Mesenchymal stem cell (in vitro differentiated cells and primary cell): ENCODE results near the gene TMEM63C. TPM values are rescaled to one million over a fixed set of nuclear protein-coding genes. Genes with fewer than 3 reads are reported as not detected.
A peak's percentile ranks its signal among the peaks of the same experiment; 100 is the strongest.

Source experiments
- DNase-seq: peaks from one replicate; pipeline ENCODE4 v3.0.0-alpha.2; 2013
- H2AFZ ChIP-seq: one replicate; pipeline ENCODE4 v1.6.1; 2013; ENCODE audit warnings: low read depth, mild to moderate bottlenecking, control low read depth, inconsistent platforms, low read length, moderate library complexity
- H2AK5ac ChIP-seq: 2 replicates; pipeline ENCODE4 v1.6.1; 2013; ENCODE audit warnings: low read length, moderate library complexity, mild to moderate bottlenecking, inconsistent platforms; ENCODE audit not compliant: severe bottlenecking
- H2BK120ac ChIP-seq: one replicate; pipeline ENCODE4 v1.6.1; 2013; ENCODE audit warnings: low read depth, mild to moderate bottlenecking, inconsistent platforms, low read length, moderate library complexity
- H2BK12ac ChIP-seq, 2 experiments: one replicate each; pipeline ENCODE4 v1.6.1; 2013; ENCODE audit warnings: inconsistent platforms in 2 of 2, low read length in 2 of 2, mild to moderate bottlenecking in 2 of 2, moderate library complexity in 2 of 2, control low read depth in 1 of 2
- H2BK15ac ChIP-seq: one replicate; pipeline ENCODE4 v1.6.1; 2013; ENCODE audit warnings: mild to moderate bottlenecking, low read depth, inconsistent platforms; ENCODE audit not compliant: poor library complexity, severe bottlenecking
- H2BK5ac ChIP-seq: 2 replicates; pipeline ENCODE4 v1.6.1; 2013; ENCODE audit warnings: low read depth, mild to moderate bottlenecking, low read length, control low read depth, inconsistent platforms; ENCODE audit not compliant: poor library complexity, severe bottlenecking
- H3K14ac ChIP-seq, 2 experiments: one replicate each; pipeline ENCODE4 v1.6.1; 2013; ENCODE audit warnings: inconsistent platforms in 2 of 2, low read length in 2 of 2, control low read depth in 1 of 2, mild to moderate bottlenecking in 1 of 2, moderate library complexity in 1 of 2
- H3K18ac ChIP-seq, 2 experiments: one replicate each; pipeline ENCODE4 v1.6.1; 2013; ENCODE audit warnings: inconsistent platforms in 2 of 2, low read length in 2 of 2, control low read depth in 1 of 2, low read depth in 1 of 2, mild to moderate bottlenecking in 1 of 2
- H3K23ac ChIP-seq, 2 experiments: one replicate each; pipeline ENCODE4 v1.6.1; 2013; ENCODE audit warnings: inconsistent platforms in 2 of 2, low read length in 2 of 2, mild to moderate bottlenecking in 2 of 2, moderate library complexity in 2 of 2, control low read depth in 1 of 2
- H3K27ac ChIP-seq: 2 replicates; pipeline ENCODE4 v1.5.1; 2013; ENCODE audit warnings: mild to moderate bottlenecking, moderate library complexity, low read length, control low read depth, inconsistent platforms; ENCODE audit not compliant: poor library complexity, severe bottlenecking
- H3K27me3 ChIP-seq, 2 experiments: 2 replicates each; pipeline versions ENCODE4 v1.6.1 to v1.7.0; 2013; ENCODE audit warnings: low read length in 2 of 2, mild to moderate bottlenecking in 2 of 2, moderate library complexity in 2 of 2, control low read depth in 1 of 2, inconsistent platforms in 1 of 2; ENCODE audit not compliant: control insufficient read depth in 1 of 2, insufficient read depth in 1 of 2
- H3K36me3 ChIP-seq, 2 experiments: 2 replicates each; pipeline versions ENCODE4 v1.6.1 to v1.7.0; 2013; ENCODE audit warnings: low read length in 2 of 2, control low read depth in 1 of 2, inconsistent platforms in 1 of 2, low read depth in 1 of 2, mild to moderate bottlenecking in 1 of 2; ENCODE audit not compliant: insufficient read depth in 2 of 2, control insufficient read depth in 1 of 2
- H3K4ac ChIP-seq, 2 experiments: one replicate each; pipeline ENCODE4 v1.6.1; 2013; ENCODE audit warnings: inconsistent platforms in 2 of 2, low read length in 2 of 2, mild to moderate bottlenecking in 2 of 2, moderate library complexity in 2 of 2, control low read depth in 1 of 2, low read depth in 1 of 2
- H3K4me1 ChIP-seq: 2 replicates; pipeline ENCODE4 v1.6.1; 2013; ENCODE audit warnings: low read depth, low read length, control low read depth; ENCODE audit not compliant: control insufficient read depth, insufficient read depth
- H3K4me2 ChIP-seq: 2 replicates; pipeline ENCODE4 v1.6.1; 2013; ENCODE audit warnings: low read length, mild to moderate bottlenecking, inconsistent platforms; ENCODE audit not compliant: poor library complexity, severe bottlenecking
- H3K4me3 ChIP-seq, 2 experiments: 2 replicates each; pipeline versions ENCODE4 v1.5.1 to v1.7.0; 2013; ENCODE audit warnings: low read length in 2 of 2, mild to moderate bottlenecking in 2 of 2, control low read depth in 1 of 2, low read depth in 1 of 2; ENCODE audit not compliant: insufficient read depth in 1 of 2
- H3K79me1 ChIP-seq: replicated peaks from 2 replicates; pipeline ENCODE4 v1.6.1; 2013; ENCODE audit warnings: mild to moderate bottlenecking, control low read depth, low read length, inconsistent platforms; ENCODE audit not compliant: poor library complexity, severe bottlenecking
- H3K9ac ChIP-seq: 2 replicates; pipeline ENCODE4 v1.7.0; 2013; ENCODE audit warnings: mild to moderate bottlenecking, low read length, moderate library complexity
- H3K9me3 ChIP-seq: 2 replicates; pipeline ENCODE4 v1.7.0; 2013; ENCODE audit warnings: mild to moderate bottlenecking, low read length; ENCODE audit not compliant: control insufficient read depth
- H4K8ac ChIP-seq: one replicate; pipeline ENCODE4 v1.6.1; 2013; ENCODE audit warnings: inconsistent platforms, mild to moderate bottlenecking, low read length, moderate library complexity
- H4K91ac ChIP-seq: one replicate; pipeline ENCODE4 v1.6.1; 2013; ENCODE audit warnings: mild to moderate bottlenecking, low read length, inconsistent platforms
- WGBS: methylation state at CpG from one replicate; pipeline ENCODE4 v1.1.7; 2013; ENCODE audit warnings: mixed read lengths; 5-methylcytosine and 5-hydroxymethylcytosine counted together
- small RNA-seq: library from polyadenylated mRNA; stranded (forward); fragments of <200 nt; extraction: miRNeasy Mini kit (QIAGEN cat#:217004); gene quantifications from one replicate; pipeline ENCODE3, GENCODE V24; 2013; ENCODE audit warnings: low read depth

TMEM63C gene

DNA sequence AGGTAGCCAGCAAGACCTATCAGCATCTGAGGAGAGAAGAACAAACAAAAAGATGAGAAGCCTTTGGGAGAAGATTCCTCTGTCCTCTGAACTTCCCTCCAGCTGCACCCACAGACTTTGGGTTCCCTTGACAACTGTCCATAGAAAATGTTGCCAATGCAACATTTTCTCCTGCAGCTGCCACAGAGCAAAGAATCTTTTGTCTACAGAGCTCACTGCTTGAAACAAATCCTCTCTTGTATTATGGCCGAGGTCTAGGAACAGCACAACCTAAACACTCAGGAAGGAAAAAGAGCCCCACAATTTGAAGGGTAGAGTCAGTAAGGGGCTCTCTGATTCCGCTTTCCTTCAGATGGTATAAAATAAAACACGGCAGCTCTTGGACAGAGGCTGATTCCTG lies 124.8 kb downstream of the TMEM63C start:
- Histone ChIP-seq H3K4ac (no peak overlapping the region), H4K8ac (no peak overlapping the region), H3K9ac (no peak overlapping the region), H3K18ac (no peak overlapping the region), H2BK12ac (no peak overlapping the region), H3K14ac (no peak overlapping the region), H2AK5ac (peak overlapping the region; percentile 11), H3K36me3 (peaks cover 14 to 19% of the 10 kb centered on the region in 2 experiments), H4K91ac (no peak overlapping the region), H2AFZ (no peak overlapping the region), H3K4me2 (no peak overlapping the region), H2BK15ac (no peak overlapping the region), H3K27me3 (no peaks in the 10 kb centered on the region), H3K79me1 (peaks cover 31% of the 10 kb centered on the region), H2BK120ac (no peak overlapping the region), H3K4me3 (no peak overlapping the region), H3K4me1 (peaks cover 20% of the 10 kb centered on the region), H2BK5ac (no peak overlapping the region), H3K23ac (no peak overlapping the region), H3K9me3 (no peaks in the 10 kb centered on the region), H3K27ac (peak overlapping the region; percentile 74)
- 90% methylated on average over 3 of the region's 3 CpGs for WGBS
- no peak for DNase-seq

- Histone ChIP-seq H2BK12ac (peak overlapping the region in 1 of 2 experiments; percentile 73), H2AFZ (no peak overlapping the region), H3K4me1 (peaks cover 19% of the 10 kb centered on the region), H3K9me3 (no peaks in the 10 kb centered on the region), H3K23ac (no peak overlapping the region), H3K4ac (no peak overlapping the region), H2AK5ac (no peak overlapping the region), H3K79me1 (peaks cover 33% of the 10 kb centered on the region), H2BK120ac (peak overlapping the region; percentile 15), H3K27me3 (no peaks in the 10 kb centered on the region), H2BK5ac (peak overlapping the region; percentile 62), H4K91ac (no peak overlapping the region), H3K14ac (no peak overlapping the region), H2BK15ac (no peak overlapping the region), H3K36me3 (peaks cover 9 to 19% of the 10 kb centered on the region in 2 experiments), H3K4me2 (peak overlapping the region; percentile 53), H3K9ac (peak overlapping the region; percentile 5), H3K27ac (peak overlapping the region; percentile 74), H4K8ac (no peak overlapping the region), H3K4me3 (peak overlapping the region in 1 of 2 experiments; percentile 21), H3K18ac (no peak overlapping the region)
- WGBS = 48% methylated on average over 3 of the region's 3 CpGs
- DNase-seq = peak; percentile 55
Measured at GRCh38 chr14:77306851-77307496, 125.4 kb downstream of the TMEM63C start.

Small RNA genes lying within 50 kb of the gene (small RNA-seq; reads per million reads assigned to genes)
- gene MIR1260A (not detected), gene RF00421 (not detected)
